PC-9 (cell line): ENCODE results near the gene TUT4. TPM values are rescaled to one million over a fixed set of nuclear protein-coding genes. Genes with fewer than 3 reads are reported as not detected.

Experiments
- BruUV-seq: library from RNA; stranded (reverse); fragments of 400-500 nt; replicated peaks from 2 replicates; lab custom pipeline; 2021; lab: Mats Ljungman, UMichigan
- CTCF ChIA-PET: fragments of 300-600 bp; sonication (Branson Sonifier 250); formaldehyde crosslinking; loops from one replicate; lab custom pipeline; 2022; ENCODE audit warnings: antibody characterized with exemption; lab: Charles Lee
- POLR2A ChIA-PET: fragments of 300-600 bp; sonication (Branson Sonifier 250); formaldehyde crosslinking; loops from one replicate; lab custom pipeline; 2022; ENCODE audit warnings: antibody characterized with exemption; ENCODE audit not compliant: unreplicated experiment; lab: Charles Lee
- DNase-seq, 2 experiments: peaks; one replicate each; pipeline versions ENCODE4 v3.0.0 to v3.0.0-alpha.2; 2015 to 2022; ENCODE audit warnings: mixed read lengths in 1 of 2
- H2AFZ ChIP-seq: fragments of 200-600 bp; sonication (generic); 2 replicates; pipeline ENCODE4 v1.8.1; 2017; ENCODE audit warnings: antibody characterized with exemption
- H3F3A ChIP-seq: fragments of 200-600 bp; sonication (generic); 2 replicates; pipeline ENCODE4 v1.8.1; 2017; ENCODE audit warnings: antibody characterized with exemption, mild to moderate bottlenecking, low read depth; ENCODE audit not compliant: insufficient read depth
- H3K27ac ChIP-seq: fragments of 200-600 bp; sonication (generic); 2 replicates; pipeline ENCODE4 v1.6.1; 2016; ENCODE audit warnings: mixed run types
- H3K27me3 ChIP-seq: fragments of 200-600 bp; sonication (generic); 2 replicates; pipeline ENCODE4 v1.6.1; 2016; ENCODE audit warnings: low read depth, mixed run types; ENCODE audit not compliant: insufficient read depth
- H3K36me3 ChIP-seq: fragments of 200-600 bp; sonication (generic); 2 replicates; pipeline ENCODE4 v1.6.1; 2016; ENCODE audit warnings: low read depth, mixed run types
- H3K4me1 ChIP-seq: fragments of 200-600 bp; sonication (generic); replicated peaks from 2 replicates; pipeline ENCODE4 v1.6.1; 2016; ENCODE audit warnings: mixed run types; ENCODE audit not compliant: insufficient read depth
- H3K4me2 ChIP-seq: fragments of 200-600 bp; sonication (generic); 2 replicates; pipeline ENCODE4 v1.6.1; 2017; ENCODE audit warnings: mixed run types
- H3K4me3 ChIP-seq: fragments of 200-600 bp; sonication (generic); 2 replicates; pipeline ENCODE4 v1.6.1; 2016; ENCODE audit warnings: mixed run types
- H3K79me2 ChIP-seq: fragments of 200-600 bp; sonication (generic); 2 replicates; pipeline ENCODE4 v1.6.1; 2017; ENCODE audit warnings: low read depth, mixed run types
- H3K9me2 ChIP-seq: fragments of 200-600 bp; sonication (generic); 2 replicates; pipeline ENCODE4 v1.8.1; 2017; ENCODE audit warnings: mild to moderate bottlenecking; ENCODE audit not compliant: insufficient read depth
- H3K9me3 ChIP-seq: fragments of 200-600 bp; sonication (generic); 2 replicates; pipeline ENCODE4 v1.8.1; 2016; ENCODE audit warnings: low read depth; ENCODE audit not compliant: insufficient read depth
- H4K20me1 ChIP-seq: fragments of 200-600 bp; sonication (generic); 2 replicates; pipeline ENCODE4 v1.8.1; 2017; ENCODE audit not compliant: insufficient read depth
- EZH2 ChIP-seq: fragments of 200-600 bp; sonication (generic); IDR thresholded peaks from 2 replicates; pipeline ENCODE4 v1.8.0; 2017; ENCODE audit warnings: antibody characterized with exemption, low read depth
- intact Hi-C: fragments of 100-400 bp; cut with micrococcal nuclease; formaldehyde crosslinking; loops from one replicate; pipeline ENCODE4 v1.10.0; 2022; ENCODE audit not compliant: unreplicated experiment
- total RNA-seq: library from RNA; stranded (reverse); gene quantifications from 2 replicates; pipeline ENCODE4 v1.2.3, GENCODE V29; 2021
- TF ChIP-seq, protein P1 (sequence below): fragments of 200-600 bp; sonication (generic); conservative IDR thresholded peaks from 2 replicates; pipeline ENCODE4 v1.6.1; 2017; ENCODE audit warnings: mixed run types, antibody characterized with exemption, mild to moderate bottlenecking, moderate library complexity

TUT4 gene
- total RNA-seq, 1 experiment from 2014 or later, result 78.3 TPM

GRCh38 chr1:52588535-52588934 lies 35.6 kb upstream of the TUT4 start:
- POLR2A ChIA-PET, result no interaction called here

GRCh38 chr1:52588027-52588426 lies 35.1 kb upstream of the TUT4 start:
- Histone ChIP-seq H2AFZ (no peak overlapping the region), H3F3A (no peaks in the 10 kb centered on the region), H3K9me3 (no peaks in the 10 kb centered on the region), H4K20me1 (no peaks in the 10 kb centered on the region), H3K36me3 (no peaks in the 10 kb centered on the region), H3K27ac (no peak overlapping the region), H3K4me1 (no peaks in the 10 kb centered on the region), H3K9me2 (no peaks in the 10 kb centered on the region), H3K79me2 (no peaks in the 10 kb centered on the region), H3K4me2 (no peak overlapping the region), H3K27me3 (no peaks in the 10 kb centered on the region), H3K4me3 (no peak overlapping the region)
- no TSS peak for BruUV-seq
- POLR2A ChIA-PET, result interaction anchor here (0.6 kb wide), 1 partner anchor 527 kb away, joined by 7 read pairs; no protein-coding TSS in a partner anchor
- CTCF ChIA-PET, result no interaction called here
- DNase-seq, result no peak
- intact Hi-C loops, result no loop called here
- TF ChIP-seq, protein P1, sequence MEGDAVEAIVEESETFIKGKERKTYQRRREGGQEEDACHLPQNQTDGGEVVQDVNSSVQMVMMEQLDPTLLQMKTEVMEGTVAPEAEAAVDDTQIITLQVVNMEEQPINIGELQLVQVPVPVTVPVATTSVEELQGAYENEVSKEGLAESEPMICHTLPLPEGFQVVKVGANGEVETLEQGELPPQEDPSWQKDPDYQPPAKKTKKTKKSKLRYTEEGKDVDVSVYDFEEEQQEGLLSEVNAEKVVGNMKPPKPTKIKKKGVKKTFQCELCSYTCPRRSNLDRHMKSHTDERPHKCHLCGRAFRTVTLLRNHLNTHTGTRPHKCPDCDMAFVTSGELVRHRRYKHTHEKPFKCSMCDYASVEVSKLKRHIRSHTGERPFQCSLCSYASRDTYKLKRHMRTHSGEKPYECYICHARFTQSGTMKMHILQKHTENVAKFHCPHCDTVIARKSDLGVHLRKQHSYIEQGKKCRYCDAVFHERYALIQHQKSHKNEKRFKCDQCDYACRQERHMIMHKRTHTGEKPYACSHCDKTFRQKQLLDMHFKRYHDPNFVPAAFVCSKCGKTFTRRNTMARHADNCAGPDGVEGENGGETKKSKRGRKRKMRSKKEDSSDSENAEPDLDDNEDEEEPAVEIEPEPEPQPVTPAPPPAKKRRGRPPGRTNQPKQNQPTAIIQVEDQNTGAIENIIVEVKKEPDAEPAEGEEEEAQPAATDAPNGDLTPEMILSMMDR, result no peak
- no peak for TF ChIP-seq EZH2

More at GRCh38 chr1:52588535-52588934, 35.6 kb upstream of the TUT4 start:
- Histone ChIP-seq H3K27ac (no peak overlapping the region), H3K36me3 (no peaks in the 10 kb centered on the region), H3K9me2 (no peaks in the 10 kb centered on the region), H4K20me1 (no peaks in the 10 kb centered on the region), H3K27me3 (no peaks in the 10 kb centered on the region), H3K4me1 (no peaks in the 10 kb centered on the region), H3F3A (no peaks in the 10 kb centered on the region), H3K9me3 (no peaks in the 10 kb centered on the region), H2AFZ (no peak overlapping the region), H3K4me2 (no peak overlapping the region), H3K79me2 (no peaks in the 10 kb centered on the region), H3K4me3 (no peak overlapping the region)
- CTCF ChIA-PET, result no interaction called here
- no peak for DNase-seq
- no TSS peak for BruUV-seq
- intact Hi-C loops, result no loop called here
- TF ChIP-seq EZH2, result no peak
- TF ChIP-seq, protein P1, result no peak

GRCh38 chr1:52585474-52585873 lies 32.6 kb upstream of the TUT4 start:
- ChIA-PET POLR2A (no interaction called here), CTCF (no interaction called here)
- H3K4me1 ChIP-seq, result no peaks in the 10 kb centered on the region
- no peak overlapping the region for H3K27ac ChIP-seq
- H3K79me2 ChIP-seq, result no peaks in the 10 kb centered on the region
- H3K4me3 ChIP-seq, result no peak overlapping the region
- TF ChIP-seq EZH2, result no peak
- TF ChIP-seq, protein P1, result no peak
- no peak overlapping the region for H3K4me2 ChIP-seq
- no peaks in the 10 kb centered on the region for H4K20me1 ChIP-seq
- no peaks in the 10 kb centered on the region for H3K9me3 ChIP-seq
- H3K36me3 ChIP-seq, result no peaks in the 10 kb centered on the region
- no peaks in the 10 kb centered on the region for H3F3A ChIP-seq
- no TSS peak for BruUV-seq
- intact Hi-C loops, result no loop called here
- no peak overlapping the region for H2AFZ ChIP-seq
- no peaks in the 10 kb centered on the region for H3K9me2 ChIP-seq
- 0 out of 2 replicates have a peak, but pooled peaks cover 3% of the 10 kb centered on the region for H3K27me3 ChIP-seq
- no peak for DNase-seq
